Astrocyte (in vitro differentiated cells and primary cell): ENCODE data around the gene VARS2. TPM values are rescaled to one million over a fixed set of nuclear protein-coding genes. Genes with fewer than 3 reads are reported as not detected.

Experiments
- DNase-seq: peaks from one replicate; pipeline ENCODE4 v3.0.0-alpha.2; 2010; ENCODE audit warnings: low read depth
- FAIRE-seq: peaks from 2 replicates; lab custom pipeline; 2011; peaks lifted over from hg19 to GRCh38; lab: Jason Lieb, UNC
- H2AFZ ChIP-seq: 2 replicates; pipeline ENCODE4 v1.6.0; 2012; ENCODE audit warnings: low read depth, low read length, inconsistent platforms
- H3K27ac ChIP-seq: 2 replicates; pipeline ENCODE4 v1.5.1; 2011; ENCODE audit warnings: low read depth, low read length, inconsistent platforms
- H3K27me3 ChIP-seq: 2 replicates; pipeline ENCODE4 v1.6.0; 2011; ENCODE audit warnings: low read length, inconsistent platforms; ENCODE audit not compliant: insufficient read depth
- H3K36me3 ChIP-seq: 2 replicates; pipeline ENCODE4 v1.5.1; 2011; ENCODE audit warnings: low read length, inconsistent platforms; ENCODE audit not compliant: insufficient read depth
- H3K4me1 ChIP-seq: 2 replicates; pipeline ENCODE4 v1.5.1; 2011; ENCODE audit warnings: low read length, inconsistent platforms; ENCODE audit not compliant: insufficient read depth
- H3K4me2 ChIP-seq: 2 replicates; pipeline ENCODE4 v1.6.0; 2012; ENCODE audit warnings: low read length, inconsistent platforms
- H3K4me3 ChIP-seq: 2 replicates; pipeline ENCODE4 v1.5.1; 2011; ENCODE audit warnings: low read depth, mild to moderate bottlenecking, low read length, inconsistent platforms; ENCODE audit not compliant: insufficient read depth
- H3K79me2 ChIP-seq: 2 replicates; pipeline ENCODE4 v1.6.0; 2012; ENCODE audit warnings: mild to moderate bottlenecking, low read length, inconsistent platforms; ENCODE audit not compliant: insufficient read depth
- H3K9ac ChIP-seq: 2 replicates; pipeline ENCODE4 v1.6.0; 2012; ENCODE audit warnings: mild to moderate bottlenecking, low read length, inconsistent platforms
- H3K9me3 ChIP-seq: 2 replicates; pipeline ENCODE4 v1.5.1; 2012; ENCODE audit warnings: low read depth, mild to moderate bottlenecking, low read length, inconsistent platforms; ENCODE audit not compliant: insufficient read depth
- H4K20me1 ChIP-seq: 2 replicates; pipeline ENCODE4 v1.6.0; 2012; ENCODE audit warnings: low read length, inconsistent platforms; ENCODE audit not compliant: insufficient read depth
- H3K27ac Mint-ChIP-seq: one replicate; pipeline ENCODE4 v1.8.0; 2021; ENCODE audit warnings: mild to moderate bottlenecking, mixed read lengths; ENCODE audit not compliant: unreplicated experiment
- H3K27me3 Mint-ChIP-seq: one replicate; pipeline ENCODE4 v1.8.0; 2021; ENCODE audit warnings: low read depth, mixed read lengths; ENCODE audit not compliant: unreplicated experiment
- H3K36me3 Mint-ChIP-seq: one replicate; pipeline ENCODE4 v1.8.0; 2021; ENCODE audit warnings: low read depth, mixed read lengths; ENCODE audit not compliant: unreplicated experiment
- H3K4me1 Mint-ChIP-seq: one replicate; pipeline ENCODE4 v1.8.0; 2021; ENCODE audit warnings: low read depth, mixed read lengths; ENCODE audit not compliant: unreplicated experiment
- H3K4me3 Mint-ChIP-seq: one replicate; pipeline ENCODE4 v1.8.0; 2021; ENCODE audit warnings: mild to moderate bottlenecking, moderate library complexity, mixed read lengths; ENCODE audit not compliant: unreplicated experiment
- H3K9me3 Mint-ChIP-seq: one replicate; pipeline ENCODE4 v1.8.0; 2021; ENCODE audit warnings: mild to moderate bottlenecking, mixed read lengths; ENCODE audit not compliant: unreplicated experiment
- EZH2 ChIP-seq: IDR thresholded peaks from 2 replicates; pipeline ENCODE4 v1.6.1; 2012; ENCODE audit warnings: mild to moderate bottlenecking, low read length, inconsistent platforms; ENCODE audit not compliant: insufficient read depth
- total RNA-seq: library from RNA; stranded (reverse); gene quantifications from 2 replicates; pipeline ENCODE4 v1.2.1, GENCODE V29; 2021
- TF ChIP-seq, protein P1 (sequence below): IDR thresholded peaks from 2 replicates; pipeline ENCODE4 v1.5.1; 2011; ENCODE audit warnings: low read depth, mild to moderate bottlenecking, inconsistent platforms, low read length, moderate library complexity; ENCODE audit not compliant: insufficient read depth

VARS2 gene
- total RNA-seq, 1 donor from 2014 or later: 19.8 TPM

DNA sequence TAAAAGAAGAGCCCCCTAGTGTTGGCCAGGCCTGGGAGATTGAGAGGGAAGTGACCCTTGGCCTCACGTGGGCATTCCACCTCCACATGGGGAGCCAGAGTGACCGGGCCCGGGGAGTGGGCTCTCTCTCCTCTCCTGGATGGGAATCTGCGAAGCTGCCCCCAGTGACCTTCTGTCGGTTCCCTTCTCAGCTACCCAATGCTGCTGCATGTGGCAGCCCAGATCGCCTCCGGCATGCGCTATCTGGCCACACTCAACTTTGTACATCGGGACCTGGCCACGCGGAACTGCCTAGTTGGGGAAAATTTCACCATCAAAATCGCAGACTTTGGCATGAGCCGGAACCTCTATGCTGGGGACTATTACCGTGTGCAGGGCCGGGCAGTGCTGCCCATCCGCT, 16.2 kb upstream of the VARS2 start:
- DNase-seq (no peak), FAIRE-seq (no peak)
- Mint-ChIP-seq H3K27me3 (no peaks in the 10 kb centered on the region), H3K36me3 (peaks cover 29% of the 10 kb centered on the region), H3K27ac (no peak overlapping the region), H3K4me1 (no peaks in the 10 kb centered on the region), H3K4me3 (no peak overlapping the region), H3K9me3 (no peaks in the 10 kb centered on the region)
- Histone ChIP-seq H3K79me2 (no peaks in the 10 kb centered on the region), H2AFZ (no peak overlapping the region), H3K4me2 (no peak overlapping the region), H3K36me3 (peaks cover 4% of the 10 kb centered on the region), H3K9me3 (no peaks in the 10 kb centered on the region), H3K27ac (no peak overlapping the region), H3K4me1 (no peaks in the 10 kb centered on the region), H3K9ac (no peak overlapping the region), H3K4me3 (no peak overlapping the region), H4K20me1 (peaks cover 18% of the 10 kb centered on the region), H3K27me3 (no peaks in the 10 kb centered on the region)
- no peak for TF ChIP-seq EZH2
- TF ChIP-seq, protein P1, sequence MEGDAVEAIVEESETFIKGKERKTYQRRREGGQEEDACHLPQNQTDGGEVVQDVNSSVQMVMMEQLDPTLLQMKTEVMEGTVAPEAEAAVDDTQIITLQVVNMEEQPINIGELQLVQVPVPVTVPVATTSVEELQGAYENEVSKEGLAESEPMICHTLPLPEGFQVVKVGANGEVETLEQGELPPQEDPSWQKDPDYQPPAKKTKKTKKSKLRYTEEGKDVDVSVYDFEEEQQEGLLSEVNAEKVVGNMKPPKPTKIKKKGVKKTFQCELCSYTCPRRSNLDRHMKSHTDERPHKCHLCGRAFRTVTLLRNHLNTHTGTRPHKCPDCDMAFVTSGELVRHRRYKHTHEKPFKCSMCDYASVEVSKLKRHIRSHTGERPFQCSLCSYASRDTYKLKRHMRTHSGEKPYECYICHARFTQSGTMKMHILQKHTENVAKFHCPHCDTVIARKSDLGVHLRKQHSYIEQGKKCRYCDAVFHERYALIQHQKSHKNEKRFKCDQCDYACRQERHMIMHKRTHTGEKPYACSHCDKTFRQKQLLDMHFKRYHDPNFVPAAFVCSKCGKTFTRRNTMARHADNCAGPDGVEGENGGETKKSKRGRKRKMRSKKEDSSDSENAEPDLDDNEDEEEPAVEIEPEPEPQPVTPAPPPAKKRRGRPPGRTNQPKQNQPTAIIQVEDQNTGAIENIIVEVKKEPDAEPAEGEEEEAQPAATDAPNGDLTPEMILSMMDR: no peak

GRCh38 chr6:30898750-30899360, 15.2 kb upstream of the VARS2 start:
- no peaks in the 10 kb centered on the region for H3K9me3 Mint-ChIP-seq
- H3K27me3 Mint-ChIP-seq: no peaks in the 10 kb centered on the region
- no peaks in the 10 kb centered on the region for H3K4me1 Mint-ChIP-seq
- Histone ChIP-seq H3K9me3 (no peaks in the 10 kb centered on the region), H3K9ac (no peak overlapping the region), H3K79me2 (no peaks in the 10 kb centered on the region), H3K4me1 (no peaks in the 10 kb centered on the region), H3K27me3 (no peaks in the 10 kb centered on the region), H2AFZ (no peak overlapping the region), H3K4me2 (no peak overlapping the region), H3K36me3 (peaks cover 4% of the 10 kb centered on the region), H4K20me1 (peaks cover 14% of the 10 kb centered on the region), H3K4me3 (no peak overlapping the region), H3K27ac (no peak overlapping the region)
- H3K4me3 Mint-ChIP-seq: no peak overlapping the region
- TF ChIP-seq EZH2: no peak
- TF ChIP-seq, protein P1: no peak
- DNase-seq (no peak), FAIRE-seq (no peak)
- H3K36me3 Mint-ChIP-seq: peaks cover 29% of the 10 kb centered on the region
- H3K27ac Mint-ChIP-seq: no peak overlapping the region

DNA sequence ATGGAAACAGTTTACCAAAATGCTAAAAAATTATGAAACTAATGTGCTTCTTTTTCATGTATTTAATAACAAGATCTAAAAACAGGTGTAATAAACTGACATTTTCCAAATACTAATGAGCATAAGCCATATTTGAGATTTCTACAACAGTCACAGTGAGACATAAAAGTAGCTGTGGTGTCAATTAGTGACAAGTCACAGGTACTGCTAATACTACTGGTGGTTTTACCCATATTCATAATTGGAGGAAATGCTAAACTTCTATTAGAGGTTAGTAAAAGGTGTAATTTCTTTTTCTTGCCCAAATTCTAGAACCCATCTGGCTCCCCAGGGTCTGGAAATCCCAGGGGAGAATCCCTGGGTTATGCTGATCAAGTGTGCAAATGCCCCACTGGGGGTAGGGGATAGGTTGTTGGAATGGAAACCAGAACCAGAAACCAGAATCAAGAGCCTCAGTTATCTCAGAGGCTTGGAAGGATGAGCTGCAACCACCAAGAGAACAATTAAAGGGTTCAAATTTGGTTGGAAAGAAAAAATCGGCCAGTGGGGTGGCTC, 13.1 kb upstream of the VARS2 start:
- Histone ChIP-seq H2AFZ (no peak overlapping the region), H3K4me1 (no peaks in the 10 kb centered on the region), H3K27ac (no peak overlapping the region), H3K9me3 (no peaks in the 10 kb centered on the region), H3K4me3 (no peak overlapping the region), H4K20me1 (peaks cover 1% of the 10 kb centered on the region), H3K4me2 (no peak overlapping the region), H3K79me2 (no peaks in the 10 kb centered on the region), H3K27me3 (no peaks in the 10 kb centered on the region), H3K9ac (no peak overlapping the region), H3K36me3 (no peaks in the 10 kb centered on the region)
- H3K9me3 Mint-ChIP-seq: no peaks in the 10 kb centered on the region
- H3K36me3 Mint-ChIP-seq: peaks cover 16% of the 10 kb centered on the region
- no peaks in the 10 kb centered on the region for H3K4me1 Mint-ChIP-seq
- FAIRE-seq: no peak
- H3K27ac Mint-ChIP-seq: no peak overlapping the region
- TF ChIP-seq, protein P1: no peak
- no peak for TF ChIP-seq EZH2
- no peak overlapping the region for H3K4me3 Mint-ChIP-seq
- H3K27me3 Mint-ChIP-seq: no peaks in the 10 kb centered on the region
- no peak for DNase-seq
